ENCODE measurements around the gene SLC43A3.

Gene SLC43A3

GRCh38 chr11:57396744-57397143 is 30.2 kb downstream of the SLC43A3 start:
- no peak overlapping the region for H3K27ac ChIP-seq
- TF ChIP-seq, protein P1, sequence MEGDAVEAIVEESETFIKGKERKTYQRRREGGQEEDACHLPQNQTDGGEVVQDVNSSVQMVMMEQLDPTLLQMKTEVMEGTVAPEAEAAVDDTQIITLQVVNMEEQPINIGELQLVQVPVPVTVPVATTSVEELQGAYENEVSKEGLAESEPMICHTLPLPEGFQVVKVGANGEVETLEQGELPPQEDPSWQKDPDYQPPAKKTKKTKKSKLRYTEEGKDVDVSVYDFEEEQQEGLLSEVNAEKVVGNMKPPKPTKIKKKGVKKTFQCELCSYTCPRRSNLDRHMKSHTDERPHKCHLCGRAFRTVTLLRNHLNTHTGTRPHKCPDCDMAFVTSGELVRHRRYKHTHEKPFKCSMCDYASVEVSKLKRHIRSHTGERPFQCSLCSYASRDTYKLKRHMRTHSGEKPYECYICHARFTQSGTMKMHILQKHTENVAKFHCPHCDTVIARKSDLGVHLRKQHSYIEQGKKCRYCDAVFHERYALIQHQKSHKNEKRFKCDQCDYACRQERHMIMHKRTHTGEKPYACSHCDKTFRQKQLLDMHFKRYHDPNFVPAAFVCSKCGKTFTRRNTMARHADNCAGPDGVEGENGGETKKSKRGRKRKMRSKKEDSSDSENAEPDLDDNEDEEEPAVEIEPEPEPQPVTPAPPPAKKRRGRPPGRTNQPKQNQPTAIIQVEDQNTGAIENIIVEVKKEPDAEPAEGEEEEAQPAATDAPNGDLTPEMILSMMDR (IDR thresholded peaks at IDR 0.05): no peak
- TF ChIP-seq ZFX (IDR thresholded peaks at IDR 0.05; ENCODE audit: borderline replicate concordance): no peak

GRCh38 chr11:57395905-57396623 is 30.9 kb downstream of the SLC43A3 start:
- no peak overlapping the region for H3K27ac ChIP-seq

GRCh38 chr11:57394203-57394965 is 32.5 kb downstream of the SLC43A3 start:
- no peak overlapping the region for H3K27ac ChIP-seq
- TF ChIP-seq, protein P1 (IDR thresholded peaks at IDR 0.05): no peak
- TF ChIP-seq ZFX (IDR thresholded peaks at IDR 0.05; ENCODE audit: borderline replicate concordance): no peak

More at GRCh38 chr11:57395905-57396623, 30.9 kb downstream of the SLC43A3 start:
- no peak for TF ChIP-seq ZFX (IDR thresholded peaks at IDR 0.05; ENCODE audit: borderline replicate concordance)
- TF ChIP-seq, protein P1 (IDR thresholded peaks at IDR 0.05): no peak

DNA sequence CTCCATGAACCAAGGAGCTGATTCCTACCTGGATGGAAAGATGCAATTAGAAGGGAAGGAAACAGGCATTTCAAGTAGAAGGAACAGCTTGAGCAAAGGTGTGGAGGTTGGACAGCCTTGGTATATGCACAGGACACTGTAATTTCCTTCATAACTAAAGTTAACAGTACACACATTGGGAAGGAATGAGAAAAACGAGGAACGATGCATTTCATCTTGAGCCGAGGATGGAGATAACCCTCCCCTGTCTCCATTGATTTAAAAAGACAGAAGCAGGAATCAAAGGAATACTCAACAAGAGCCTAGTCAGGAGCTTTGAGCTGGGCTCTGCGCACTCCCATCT is 34.2 kb downstream of the SLC43A3 start:
- no peak overlapping the region for H3K27ac ChIP-seq
- TF ChIP-seq ZFX (IDR thresholded peaks at IDR 0.05; ENCODE audit: borderline replicate concordance): no peak
- TF ChIP-seq, protein P1 (IDR thresholded peaks at IDR 0.05): no peak

GRCh38 chr11:57392066-57392762 is 34.7 kb downstream of the SLC43A3 start:
- TF ChIP-seq, protein P1 (IDR thresholded peaks at IDR 0.05): no peak
- no peak for TF ChIP-seq ZFX (IDR thresholded peaks at IDR 0.05; ENCODE audit: borderline replicate concordance)
- no peak overlapping the region for H3K27ac ChIP-seq

DNA sequence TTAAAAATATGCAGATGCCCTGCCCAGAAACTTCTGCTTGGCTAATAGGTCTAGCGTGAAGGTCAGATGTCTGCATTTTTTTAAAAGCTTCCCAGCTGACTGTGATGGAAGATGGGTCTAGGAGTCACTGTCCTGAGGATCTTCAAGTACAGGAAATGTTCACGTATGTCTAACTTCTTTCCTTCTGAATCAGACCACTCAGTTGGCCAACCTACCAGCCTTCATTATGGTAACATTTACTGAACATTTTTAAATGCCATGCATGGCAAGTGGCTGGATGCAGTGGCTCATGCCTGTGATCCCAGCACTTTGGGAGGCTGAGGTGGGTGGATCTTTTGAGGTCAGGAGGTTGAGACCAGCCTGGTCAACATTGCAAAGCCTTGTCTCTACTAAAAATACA is 35.4 kb downstream of the SLC43A3 start:
- TF ChIP-seq, protein P1 (IDR thresholded peaks at IDR 0.05): no peak
- no peak for TF ChIP-seq ZFX (IDR thresholded peaks at IDR 0.05; ENCODE audit: borderline replicate concordance)
- H3K27ac ChIP-seq: no peak overlapping the region

Measured in 22Rv1 (cell line).